Measurements from ENCODE around the gene PDZD11. TPM values are rescaled to one million over a fixed set of nuclear protein-coding genes. Genes with fewer than 3 reads are reported as not detected.
A peak's percentile ranks its signal among the peaks of the same experiment; 100 is the strongest.
"Not testable (repeated sequence)": the region's sequence is repeated elsewhere in the genome, so short reads cannot be mapped to it uniquely, and the experiment has no call there.

The PDZD11 gene
- total RNA-seq = 32.7 TPM
- long read RNA-seq, transcript PDZD11-201 (7 exons, 1,043 nt) = major isoform, 25 of 32 reads
- long read RNA-seq, partial matches to known transcripts = 1 of 32 reads
- long read RNA-seq, other reads (novel, unspliced or antisense) = 2 of 32 reads

- intact Hi-C loops (cut with DNase I) = no loop called here
These were observed at the start of gene PDZD11, which contains the start of gene KIF4A for GRCh38 chrX:70289793-70290770. PDZD11 (minus strand) TSS chrX:70289927; CDS start chrX:70289341, 586 bp downstream. KIF4A (plus strand) TSS chrX:70290104; CDS start chrX:70290459, 355 bp downstream.

GRCh38 chrX:70338290-70338689, 48.6 kb upstream of the PDZD11 start:
- intact Hi-C loops (cut with DNase I) = no loop called here
- DNase-seq (ENCODE audit: low spot score) = no peak

More at GRCh38 chrX:70289793-70290770, at the start of gene PDZD11, which contains the start of gene KIF4A:
- DNase-seq (ENCODE audit: low spot score) = peak; percentile 92

GRCh38 chrX:70336767-70337166, 47.0 kb upstream of the PDZD11 start:
- intact Hi-C loops (cut with DNase I) = no loop called here
- no peak for DNase-seq (ENCODE audit: low spot score)

GRCh38 chrX:70332600-70332999, 42.9 kb upstream of the PDZD11 start:
- no peak for DNase-seq (ENCODE audit: low spot score)
- intact Hi-C loops (cut with DNase I) = no loop called here

GRCh38 chrX:70331161-70331560, 41.4 kb upstream of the PDZD11 start:
- intact Hi-C loops (cut with DNase I) = no loop called here
- no peak for DNase-seq (ENCODE audit: low spot score)

GRCh38 chrX:70324326-70324725, 34.6 kb upstream of the PDZD11 start:
- DNase-seq (ENCODE audit: low spot score) = no peak
- intact Hi-C loops (cut with DNase I) = no loop called here

GRCh38 chrX:70323628-70324027, 33.9 kb upstream of the PDZD11 start:
- intact Hi-C loops (cut with DNase I) = not testable (repeated sequence)

GRCh38 chrX:70322784-70323183, 33.1 kb upstream of the PDZD11 start:
- no peak for DNase-seq (ENCODE audit: low spot score)
- intact Hi-C loops (cut with DNase I) = no loop called here

More at GRCh38 chrX:70323628-70324027, 33.9 kb upstream of the PDZD11 start:
- DNase-seq (ENCODE audit: low spot score) = not testable (repeated sequence)

- intact Hi-C loops (cut with DNase I) = no loop called here
- no peak for DNase-seq (ENCODE audit: low spot score)
These were observed 23.8 kb upstream of the PDZD11 start for GRCh38 chrX:70313503-70313902.

- DNase-seq (ENCODE audit: low spot score) = no peak
- intact Hi-C loops (cut with DNase I) = no loop called here
These were observed 12.0 kb upstream of the PDZD11 start for GRCh38 chrX:70301716-70302115.

GRCh38 chrX:70293621-70294020, 3.9 kb upstream of the PDZD11 start:
- no peak for DNase-seq (ENCODE audit: low spot score)
- intact Hi-C loops (cut with DNase I) = no loop called here

- DNase-seq (ENCODE audit: low spot score) = no peak
- intact Hi-C loops (cut with DNase I) = no loop called here
These were observed 3.1 kb upstream of the PDZD11 start for GRCh38 chrX:70292788-70293187.

- no peak for DNase-seq (ENCODE audit: low spot score)
- intact Hi-C loops (cut with DNase I) = no loop called here
These were observed 447 bp downstream of the PDZD11 start for GRCh38 chrX:70289168-70289792.

GRCh38 chrX:70281951-70282350, 7.8 kb downstream of the PDZD11 start, which contains the start of gene RAB41:
RAB41 (plus strand) TSS chrX:70282172; CDS start chrX:70282218, 46 bp downstream.
- no peak for DNase-seq (ENCODE audit: low spot score)
- intact Hi-C loops (cut with DNase I) = no loop called here

GRCh38 chrX:70280573-70280972, 9.2 kb downstream of the PDZD11 start:
- no peak for DNase-seq (ENCODE audit: low spot score)
- intact Hi-C loops (cut with DNase I) = no loop called here

- no peak for DNase-seq (ENCODE audit: low spot score)
- intact Hi-C loops (cut with DNase I) = no loop called here
These were observed 10.6 kb downstream of the PDZD11 start for GRCh38 chrX:70279081-70279480.

GRCh38 chrX:70274029-70274428, 15.7 kb downstream of the PDZD11 start:
- DNase-seq (ENCODE audit: low spot score); intact Hi-C loops (cut with DNase I): not testable (repeated sequence)

- intact Hi-C loops (cut with DNase I) = no loop called here
- DNase-seq (ENCODE audit: low spot score) = no peak
These were observed 21.7 kb downstream of the PDZD11 start, which contains the start of gene ARR3 for GRCh38 chrX:70268034-70268433. ARR3 (plus strand) TSS chrX:70268334; CDS start chrX:70269386, 1,052 bp downstream.

- DNase-seq (ENCODE audit: low spot score) = no peak
- intact Hi-C loops (cut with DNase I) = no loop called here
These were observed 24.9 kb downstream of the PDZD11 start for GRCh38 chrX:70264784-70265183.

- DNase-seq (ENCODE audit: low spot score) = no peak
- intact Hi-C loops (cut with DNase I) = no loop called here
These were observed 26.7 kb downstream of the PDZD11 start for GRCh38 chrX:70262952-70263567.

All from cardiac septum (tissue), 1 donor.